Naive thymus-derived CD4-positive, alpha-beta T cell (primary cell): ENCODE results near the gene ERBB3. TPM values are rescaled to one million over a fixed set of nuclear protein-coding genes. Genes with fewer than 3 reads are reported as not detected.
"Not testable (repeated sequence)": the region's sequence is repeated elsewhere in the genome, so short reads cannot be mapped to it uniquely, and the experiment has no call there.

Experiments
- ATAC-seq: fragments of 150-1000 bp; cut with Tn5 transposase; 2 replicates; pipeline ENCODE4 v1.10.0; 2021; ENCODE audit warnings: mild to moderate bottlenecking, moderate library complexity
- CTCF ChIA-PET: fragments of 350-600 bp; sonication (Branson Sonifier 250); formaldehyde crosslinking; loops from one replicate; lab custom pipeline; 2021; ENCODE audit warnings: antibody characterized with exemption; lab: Charles Lee
- POLR2A ChIA-PET: fragments of 350-600 bp; sonication (Branson Sonifier 250); formaldehyde crosslinking; loops from one replicate; lab custom pipeline; 2021; ENCODE audit warnings: antibody characterized with exemption, inconsistent platforms; lab: Charles Lee
- DNase-seq, 9 donors: peaks; one replicate each; pipeline versions ENCODE4 v3.0.0 to v3.0.0-alpha.2; 2020 to 2022; ENCODE audit warnings: mixed read lengths in 1 of 9
- H3K27ac ChIP-seq: one replicate; pipeline ENCODE4 v1.7.0; 2013; ENCODE audit warnings: mild to moderate bottlenecking, low read depth, low read length, moderate library complexity
- H3K27me3 ChIP-seq, 2 donors: one replicate each; pipeline ENCODE4 v1.7.0; 2013; ENCODE audit warnings: low read length in 2 of 2, mild to moderate bottlenecking in 2 of 2, moderate library complexity in 2 of 2; ENCODE audit not compliant: control insufficient read depth in 2 of 2, insufficient read depth in 2 of 2
- H3K36me3 ChIP-seq, 3 experiments: 1 replicate in 2 of 3; 2 replicates in 1 of 3; pipeline ENCODE4 v1.7.0; 2013; ENCODE audit warnings: low read length in 3 of 3, mild to moderate bottlenecking in 3 of 3, moderate library complexity in 1 of 3; ENCODE audit not compliant: insufficient read depth in 3 of 3, control insufficient read depth in 2 of 3
- H3K4me1 ChIP-seq, 2 donors: one replicate each; pipeline ENCODE4 v1.7.0; 2013; ENCODE audit warnings: low read length in 2 of 2, mild to moderate bottlenecking in 2 of 2, moderate library complexity in 1 of 2; ENCODE audit not compliant: control insufficient read depth in 2 of 2, insufficient read depth in 2 of 2
- H3K4me3 ChIP-seq: 2 replicates; pipeline ENCODE4 v1.7.0; 2013; ENCODE audit warnings: mild to moderate bottlenecking, low read length
- H3K9me3 ChIP-seq, 3 experiments: 1 replicate in 2 of 3; 2 replicates in 1 of 3; pipeline ENCODE4 v1.7.0; 2013; ENCODE audit warnings: low read length in 3 of 3; ENCODE audit not compliant: control insufficient read depth in 2 of 3
- H3K27ac Mint-ChIP-seq, 9 donors: one replicate each; pipeline ENCODE4 v1.8.0; 2020 to 2022; ENCODE audit warnings: mixed read lengths in 9 of 9, mild to moderate bottlenecking in 8 of 9, moderate library complexity in 5 of 9, inconsistent platforms in 2 of 9
- H3K27me3 Mint-ChIP-seq, 5 donors: one replicate each; pipeline ENCODE4 v1.8.0; 2021 to 2022; ENCODE audit warnings: mixed read lengths in 5 of 5, mild to moderate bottlenecking in 1 of 5
- H3K36me3 Mint-ChIP-seq, 5 donors: one replicate each; pipeline ENCODE4 v1.8.0; 2020 to 2022; ENCODE audit warnings: mixed read lengths in 5 of 5, mild to moderate bottlenecking in 3 of 5, inconsistent platforms in 1 of 5
- H3K4me1 Mint-ChIP-seq, 7 donors: one replicate each; pipeline ENCODE4 v1.8.0; 2020 to 2022; ENCODE audit warnings: mixed read lengths in 7 of 7, mild to moderate bottlenecking in 3 of 7, inconsistent platforms in 1 of 7
- H3K4me3 Mint-ChIP-seq, 10 donors: one replicate each; pipeline ENCODE4 v1.8.0; 2020 to 2022; ENCODE audit warnings: mild to moderate bottlenecking in 10 of 10, mixed read lengths in 10 of 10, moderate library complexity in 6 of 10, inconsistent platforms in 2 of 10
- H3K9me3 Mint-ChIP-seq, 11 donors: one replicate each; pipeline ENCODE4 v1.8.0; 2020 to 2022; ENCODE audit warnings: mixed read lengths in 11 of 11, mild to moderate bottlenecking in 4 of 11, inconsistent platforms in 1 of 11, moderate library complexity in 1 of 11
- intact Hi-C, 2 donors: fragments of 100-400 bp; cut with micrococcal nuclease; formaldehyde crosslinking; loops; one replicate each; pipeline ENCODE4 v1.15.1; 2023
- polyA plus RNA-seq, 2 donors: library from polyadenylated mRNA; unstranded; fragments of 300-500 nt; fragmentation: Illumina TruSeq; gene quantifications; one replicate each; pipeline ENCODE4 v1.2.3, GENCODE V29; 2021
- total RNA-seq, 6 experiments: library from RNA in 5 of 6; stranded (reverse) in 5 of 6; gene quantifications; 1 replicate in 5 of 6; 2 replicates in 1 of 6; pipeline ENCODE4 v1.2.3 and lab custom pipeline; 2021 to 2026

Gene ERBB3
- total and polyA plus RNA-seq, 7 experiments from 2014 or later = 0.22 to 6.4 (median 1.6) TPM

DNA sequence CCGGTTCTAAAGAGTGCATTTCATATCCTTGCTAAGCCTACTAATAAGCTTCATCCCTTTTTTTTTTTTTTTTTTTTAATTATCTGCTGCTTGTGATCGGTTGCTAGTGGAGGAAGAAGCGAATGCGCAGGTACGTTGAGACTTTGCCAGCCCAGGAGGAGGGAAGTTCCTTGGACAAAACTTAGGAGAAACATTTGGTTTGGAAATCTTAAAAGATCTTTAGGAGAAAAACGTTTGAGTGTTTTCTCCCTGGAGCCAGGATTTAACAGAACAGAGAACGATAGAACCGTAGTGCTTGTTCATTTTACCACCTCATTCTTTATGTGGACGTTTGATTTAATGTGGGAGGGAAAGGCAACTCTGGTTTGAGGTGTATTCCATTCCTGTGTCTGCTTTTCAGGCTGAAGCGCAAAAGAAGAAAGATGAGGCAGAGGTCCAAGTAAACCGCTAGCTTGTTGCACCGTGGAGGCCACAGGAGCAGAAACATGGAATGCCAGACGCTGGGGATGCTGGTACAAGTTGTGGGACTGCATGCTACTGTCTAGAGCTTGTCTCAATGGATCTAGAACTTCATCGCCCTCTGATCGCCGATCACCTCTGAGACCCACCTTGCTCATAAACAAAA is 37.2 kb downstream of the ERBB3 start:
- H3K4me3 Mint-ChIP-seq = peak overlapping the region; percentile 87 to 100 (median 96)
- not testable (repeated sequence) for H3K9me3 ChIP-seq, H3K9me3 Mint-ChIP-seq, H3K27me3 Mint-ChIP-seq, ATAC-seq, H3K27me3 ChIP-seq
- H3K27ac Mint-ChIP-seq = peak overlapping the region; percentile 95 to 99 (median 98)
- peak overlapping the region; percentile 93 for H3K27ac ChIP-seq
- POLR2A ChIA-PET = interaction anchor here (0.6 to 7.6 kb wide), 37 partner anchors 8 to 389 kb away, joined by 3 to 230 read pairs (median 5); partner anchors contain the start of genes ANKRD52, CNPY2, ESYT1 and GDF11
- CTCF ChIA-PET = interaction anchor here (0.5 to 13.4 kb wide), 16 partner anchors 9 to 200 kb away, joined by 3 to 193 read pairs (median 4); partner anchors contain the start of genes ANKRD52, ESYT1, PA2G4 and RNF41
- H3K36me3 ChIP-seq = peaks cover 0 to 33% (median 0%) of the 10 kb centered on the region in 3 experiments
- intact Hi-C loops = loop anchor here (2.0 to 10.0 kb wide), 10 partner anchors 120 to 1836 kb away; partner anchors contain the start of genes BAZ2A (in 1 of the 2), CBX5 (in 1 of the 2), HNRNPA1 (in 1 of the 2) and MARS1 (in 1 of the 2)
- peaks cover 24 to 47% (median 34%) of the 10 kb centered on the region in 7 donors for H3K4me1 Mint-ChIP-seq
- DNase-seq = peak in 2 of 9 donors; percentile 33 to 34
- H3K4me3 ChIP-seq = peak overlapping the region; percentile 95
- H3K4me1 ChIP-seq = peaks cover 24 to 25% of the 10 kb centered on the region in 2 donors
- H3K36me3 Mint-ChIP-seq = peaks cover 7 to 36% (median 30%) of the 10 kb centered on the region in 5 donors

- DNase-seq (peak; percentile 80 to 99 (median 96)), ATAC-seq (peak; percentile 89)
- Histone ChIP-seq H3K4me1 (peaks cover 24 to 25% of the 10 kb centered on the region in 2 donors), H3K27ac (peak within 1 kb of the TSS; percentile 93), H3K9me3 (no peaks in the 10 kb centered on the region), H3K36me3 (peaks cover 0 to 27% (median 0%) of the 10 kb centered on the region in 3 experiments), H3K27me3 (no peaks in the 10 kb centered on the region), H3K4me3 (peak within 1 kb of the TSS; percentile 95)
- ChIA-PET POLR2A (interaction anchor here (0.5 to 7.6 kb wide), 48 partner anchors 10 to 1619 kb away, joined by 3 to 230 read pairs (median 4); partner anchors contain the start of genes ANKRD52, CNPY2, ESYT1 and GDF11), CTCF (interaction anchor here (0.5 to 13.4 kb wide), 28 partner anchors 8 to 1639 kb away, joined by 3 to 193 read pairs (median 4); partner anchors contain the start of genes ANKRD52, ESYT1, MYL6 and PA2G4)
- peak within 1 kb of the TSS; percentile 95 to 99 (median 98) for H3K27ac Mint-ChIP-seq
- H3K4me1 Mint-ChIP-seq = peaks cover 24 to 47% (median 34%) of the 10 kb centered on the region in 7 donors
- peaks cover 0 to 5% (median 0%) of the 10 kb centered on the region in 11 donors for H3K9me3 Mint-ChIP-seq
- no peaks in the 10 kb centered on the region for H3K27me3 Mint-ChIP-seq
- peaks cover 7 to 31% (median 27%) of the 10 kb centered on the region in 5 donors for H3K36me3 Mint-ChIP-seq
- peak within 1 kb of the TSS; percentile 87 to 100 (median 96) for H3K4me3 Mint-ChIP-seq
- intact Hi-C loops = loop anchor here (1.0 to 10.0 kb wide), 32 partner anchors 8 to 1837 kb away; partner anchors contain the start of genes COQ10A (in 2 of the 2), MYL6 (in 2 of the 2), MYL6B (in 2 of the 2) and RPS26 (in 2 of the 2)
Measured at GRCh38 chr12:56117778-56118687, 38.1 kb downstream of the ERBB3 start, which contains the start of gene ZC3H10. Gene ZC3H10 (plus strand): TSS chr12:56118266. CDS start chr12:56120563, 2,297 bp downstream.

- no peak for ATAC-seq
- DNase-seq = no peak
- Mint-ChIP-seq H3K36me3 (peaks cover 7 to 25% (median 19%) of the 10 kb centered on the region in 5 donors), H3K4me1 (peaks cover 24 to 49% (median 36%) of the 10 kb centered on the region in 7 donors), H3K9me3 (peaks cover 0 to 5% (median 0%) of the 10 kb centered on the region in 11 donors), H3K4me3 (peak overlapping the region; percentile 87 to 100 (median 96)), H3K27ac (peak overlapping the region; percentile 89 to 99 (median 98)), H3K27me3 (no peaks in the 10 kb centered on the region)
- Histone ChIP-seq H3K4me3 (peak overlapping the region; percentile 95), H3K36me3 (peaks cover 0 to 22% (median 0%) of the 10 kb centered on the region in 3 experiments), H3K27me3 (no peaks in the 10 kb centered on the region), H3K27ac (peak overlapping the region; percentile 93), H3K9me3 (no peaks in the 10 kb centered on the region), H3K4me1 (peaks cover 24 to 25% of the 10 kb centered on the region in 2 donors)
- intact Hi-C loops = loop anchor here (1.0 to 10.0 kb wide), 33 partner anchors 7 to 1623 kb away; partner anchors contain the start of genes ANKRD52 (in 2 of the 2), COQ10A (in 2 of the 2), MYL6 (in 2 of the 2) and MYL6B (in 2 of the 2)
- POLR2A ChIA-PET = interaction anchor here (0.8 to 7.6 kb wide), 36 partner anchors 9 to 375 kb away, joined by 3 to 230 read pairs (median 5); partner anchors contain the start of genes ANKRD52, CNPY2, ESYT1 and GDF11
- CTCF ChIA-PET = interaction anchor here (0.5 to 13.4 kb wide), 24 partner anchors 9 to 380 kb away, joined by 3 to 193 read pairs (median 5); partner anchors contain the start of genes ANKRD52, ESYT1, MYL6 and PA2G4
Measured at GRCh38 chr12:56118688-56119357, 38.9 kb downstream of the ERBB3 start.

DNA sequence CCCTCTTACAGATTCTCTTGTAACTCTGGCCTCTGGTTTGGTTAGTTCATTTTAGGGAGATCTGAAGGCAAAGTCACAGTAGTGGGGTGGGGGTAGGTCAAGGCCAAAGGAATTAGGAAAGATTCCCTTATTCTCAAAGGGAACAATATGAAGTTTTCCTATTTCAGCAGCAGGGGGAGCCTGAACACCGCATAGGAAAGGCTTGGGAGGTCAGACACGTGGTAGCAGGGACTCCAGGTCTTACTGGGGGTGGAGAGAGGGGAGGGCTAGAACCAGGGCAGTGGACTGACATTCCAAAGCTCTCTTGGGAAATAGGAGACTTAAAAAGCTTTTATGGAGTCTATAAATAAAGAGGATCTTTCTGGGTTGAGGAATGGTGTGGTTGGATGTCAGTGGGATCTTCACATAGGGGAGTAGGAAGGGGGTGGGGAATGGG is 39.4 kb downstream of the ERBB3 start:
- ATAC-seq = no peak
- peaks cover 24 to 25% of the 10 kb centered on the region in 2 donors for H3K4me1 ChIP-seq
- DNase-seq = peak in 8 of 9 donors; percentile 48 to 70 (median 60)
- H3K9me3 Mint-ChIP-seq = peaks cover 0 to 5% (median 0%) of the 10 kb centered on the region in 11 donors
- H3K27me3 ChIP-seq = no peaks in the 10 kb centered on the region
- H3K27ac ChIP-seq = peak overlapping the region; percentile 93
- H3K36me3 ChIP-seq = peaks cover 0 to 20% (median 0%) of the 10 kb centered on the region in 3 experiments
- H3K9me3 ChIP-seq = no peaks in the 10 kb centered on the region
- peak overlapping the region; percentile 89 to 99 (median 98) for H3K27ac Mint-ChIP-seq
- H3K4me3 ChIP-seq = no peak overlapping the region
- intact Hi-C loops = loop anchor here (1.0 to 10.0 kb wide), 18 partner anchors 39 to 1623 kb away; partner anchors contain the start of genes ANKRD52 (in 2 of the 2), COQ10A (in 2 of the 2), SUOX (in 2 of the 2) and BAZ2A (in 1 of the 2)
- ChIA-PET POLR2A (interaction anchor here (0.8 to 7.6 kb wide), 15 partner anchors 9 to 351 kb away, joined by 3 to 230 read pairs (median 11); partner anchors contain the start of genes ANKRD52, ESYT1, MYL6 and PA2G4), CTCF (interaction anchor here (0.7 to 13.4 kb wide), 15 partner anchors 9 to 344 kb away, joined by 3 to 193 read pairs (median 4); partner anchors contain the start of genes ESYT1, MYL6, PA2G4 and RNF41)
- H3K4me3 Mint-ChIP-seq = peak overlapping the region; percentile 87 to 100 (median 96)
- peaks cover 24 to 53% (median 41%) of the 10 kb centered on the region in 7 donors for H3K4me1 Mint-ChIP-seq
- no peaks in the 10 kb centered on the region for H3K27me3 Mint-ChIP-seq
- H3K36me3 Mint-ChIP-seq = peaks cover 7 to 25% (median 17%) of the 10 kb centered on the region in 5 donors
